B cell (primary cell): ENCODE measurements around the gene NAXD. TPM values are rescaled to one million over a fixed set of nuclear protein-coding genes. Genes with fewer than 3 reads are reported as not detected.

Source experiments
- ATAC-seq: fragments of 200-7000 bp; cut with Tn5 transposase; one replicate; pipeline ENCODE4 v1.10.0; 2021; ENCODE audit warnings: low read depth, mild to moderate bottlenecking, moderate number of reproducible peaks, moderate library complexity
- CTCF ChIA-PET: fragments of 350-600 bp; sonication (Branson Sonifier 250); formaldehyde crosslinking; loops from one replicate; lab custom pipeline; 2021; ENCODE audit warnings: antibody characterized with exemption, inconsistent platforms; lab: Charles Lee
- POLR2A ChIA-PET: fragments of 350-600 bp; sonication (Branson Sonifier 250); formaldehyde crosslinking; loops from one replicate; lab custom pipeline; 2021; ENCODE audit warnings: antibody characterized with exemption; lab: Charles Lee
- DNase-seq: peaks from one replicate; pipeline ENCODE4 v3.0.0; 2013
- H2AFZ ChIP-seq: 2 replicates; pipeline ENCODE4 v1.6.1; 2012; ENCODE audit warnings: mild to moderate bottlenecking, low read depth, low read length; ENCODE audit not compliant: insufficient read depth, poor library complexity, severe bottlenecking
- H3K27ac ChIP-seq, 2 donors: 1 replicate in 1 of 2; 2 replicates in 1 of 2; pipeline ENCODE4 v1.5.1; 2012 to 2013; ENCODE audit warnings: low read length in 2 of 2, mild to moderate bottlenecking in 2 of 2, moderate library complexity in 1 of 2
- H3K27me3 ChIP-seq, 4 experiments: fragments of 200-600 bp in 1 of 4; sonication (generic) in 1 of 4; replicated peaks in 1 of 4; 1 replicate in 2 of 4; 2 replicates in 2 of 4; pipeline versions ENCODE4 v1.6.1 to v1.7.0; 2013 to 2016; ENCODE audit warnings: low read length in 3 of 4, mild to moderate bottlenecking in 2 of 4, mixed read lengths in 1 of 4, moderate library complexity in 1 of 4; ENCODE audit not compliant: insufficient read depth in 4 of 4, control insufficient read depth in 3 of 4; ENCODE audit errors: control extremely low read depth in 1 of 4
- H3K36me3 ChIP-seq, 2 experiments: replicated peaks in 1 of 2; 1 replicate in 1 of 2; 2 replicates in 1 of 2; pipeline versions ENCODE4 v1.6.1 to v1.7.1; 2013; ENCODE audit warnings: low read length in 1 of 2; ENCODE audit not compliant: insufficient read depth in 2 of 2, control insufficient read depth in 1 of 2; ENCODE audit errors: control extremely low read depth in 1 of 2, extremely low read depth in 1 of 2
- H3K4me1 ChIP-seq, 2 donors: fragments of 200-600 bp in 1 of 2; sonication (generic) in 1 of 2; 1 replicate in 1 of 2; 2 replicates in 1 of 2; pipeline versions ENCODE4 v1.5.1 to v1.6.1; 2013 to 2017; ENCODE audit warnings: low read length in 2 of 2; ENCODE audit not compliant: control insufficient read depth in 2 of 2, insufficient read depth in 2 of 2
- H3K4me2 ChIP-seq: replicated peaks from 2 replicates; pipeline ENCODE3; 2012; ENCODE audit warnings: mild to moderate bottlenecking, low read depth, low read length; ENCODE audit not compliant: poor library complexity, severe bottlenecking
- H3K4me3 ChIP-seq, 5 experiments: fragments of 200-600 bp in 1 of 5; sonication (generic) in 1 of 5; 1 replicate in 3 of 5; 2 replicates in 2 of 5; pipeline versions ENCODE4 v1.5.1 to v1.7.0; 2011 to 2016; ENCODE audit warnings: low read length in 4 of 5, mild to moderate bottlenecking in 4 of 5, low read depth in 2 of 5, control low read depth in 1 of 5, moderate library complexity in 1 of 5; ENCODE audit not compliant: insufficient read depth in 1 of 5; ENCODE audit errors: control extremely low read depth in 1 of 5, extremely low read depth in 1 of 5
- H3K79me2 ChIP-seq: fragments of 200-600 bp; sonication (generic); one replicate; pipeline ENCODE4 v1.6.0; 2016; ENCODE audit warnings: low read length; ENCODE audit not compliant: control insufficient read depth, insufficient read depth
- H3K9ac ChIP-seq: fragments of 200-600 bp; sonication (generic); 2 replicates; pipeline ENCODE4 v1.6.1; 2017; ENCODE audit warnings: mild to moderate bottlenecking, low read length, moderate library complexity
- H3K9me3 ChIP-seq, 3 donors: one replicate each; pipeline versions ENCODE4 v1.6.1 to v1.7.1; 2013; ENCODE audit warnings: low read length in 2 of 3; ENCODE audit not compliant: control insufficient read depth in 2 of 3, insufficient read depth in 1 of 3; ENCODE audit errors: control extremely low read depth in 1 of 3
- H4K20me1 ChIP-seq: 2 replicates; pipeline ENCODE4 v1.6.0; 2012; ENCODE audit warnings: mild to moderate bottlenecking, low read length; ENCODE audit not compliant: insufficient read depth, control insufficient read depth, poor library complexity, severe bottlenecking
- H3K27ac Mint-ChIP-seq: one replicate; pipeline ENCODE4 v1.8.0; 2021; ENCODE audit warnings: mixed read lengths
- H3K27me3 Mint-ChIP-seq: one replicate; pipeline ENCODE4 v1.8.0; 2021; ENCODE audit warnings: mixed read lengths
- H3K4me1 Mint-ChIP-seq: one replicate; pipeline ENCODE4 v1.8.0; 2021; ENCODE audit warnings: mixed read lengths
- H3K4me3 Mint-ChIP-seq: one replicate; pipeline ENCODE4 v1.8.0; 2021; ENCODE audit warnings: mixed read lengths
- H3K9me3 Mint-ChIP-seq: one replicate; pipeline ENCODE4 v1.8.0; 2022; ENCODE audit warnings: mixed read lengths; ENCODE audit not compliant: insufficient read depth
- EZH2 ChIP-seq: IDR thresholded peaks from 2 replicates; pipeline ENCODE4 v1.6.1; 2012; ENCODE audit warnings: borderline replicate concordance, low read depth, mild to moderate bottlenecking, moderate library complexity, low read length; ENCODE audit not compliant: insufficient read depth, poor library complexity, severe bottlenecking
- WGBS: methylation state at CpG from one replicate; pipeline ENCODE4 v1.1.5; 2013; ENCODE audit warnings: missing lambda C conversion rate; ENCODE audit not compliant: insufficient coverage; 5-methylcytosine and 5-hydroxymethylcytosine counted together
- intact Hi-C: fragments of 100-400 bp; cut with micrococcal nuclease; formaldehyde crosslinking; loops from one replicate; pipeline ENCODE4 v1.10.0; 2022
- polyA plus RNA-seq: library from polyadenylated mRNA; depleted of rRNA; stranded (reverse); fragments of >200 nt; gene quantifications from 2 replicates; pipeline ENCODE4 v1.2.3, GENCODE V29; 2012
- total RNA-seq, 2 donors: library from RNA; stranded (reverse); fragments of 120-200 nt in 1 of 2; gene quantifications; 1 replicate in 1 of 2; 2 replicates in 1 of 2; pipeline versions ENCODE4 v1.2.3 to v1.2.4, GENCODE V29; 2013 to 2022
- TF ChIP-seq, protein P1 (sequence below): fragments of 200-600 bp; IDR thresholded peaks from one replicate; pipeline ENCODE4 v1.8.0; 2022; ENCODE audit warnings: antibody characterized with exemption, mild to moderate bottlenecking

NAXD gene
- total and polyA plus RNA-seq, 2 donors (not counting 1 experiment from before 2014, with no cell fraction given) = 28.4 to 33.3 TPM

DNA sequence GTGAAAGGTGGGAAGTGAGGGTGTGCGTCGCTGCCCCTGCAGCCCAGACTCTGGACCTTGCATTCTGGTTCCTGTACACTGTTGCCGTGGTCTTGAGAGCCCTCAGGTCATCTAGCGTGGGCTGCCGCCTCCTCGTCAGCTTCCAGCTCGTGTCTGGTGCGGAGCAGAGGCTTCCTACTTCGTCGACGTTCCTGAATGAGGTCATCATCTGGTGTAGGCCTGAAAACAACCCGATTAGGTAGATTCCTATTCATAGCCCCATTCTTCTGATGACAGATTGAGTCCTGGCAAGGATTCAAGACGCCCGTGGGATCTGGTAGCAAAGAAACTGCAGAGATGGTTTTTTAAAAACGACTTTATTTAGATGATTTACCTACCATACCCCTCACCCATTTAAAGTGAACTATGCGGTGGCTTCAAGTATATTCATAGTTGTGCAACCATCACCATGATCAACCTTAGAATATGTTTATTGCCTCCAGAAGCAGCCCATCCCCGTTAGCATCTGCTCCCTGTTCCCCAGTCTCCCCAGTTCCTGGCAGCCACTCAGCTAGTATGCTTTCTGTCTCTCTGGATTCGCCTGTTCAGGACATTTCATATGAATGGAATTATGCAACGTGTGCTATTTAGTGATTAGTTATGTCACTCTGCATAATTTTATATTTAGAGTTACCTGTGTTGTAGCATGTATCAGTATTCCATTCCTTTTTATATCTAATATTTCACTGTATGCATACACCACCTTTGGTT is 13.8 kb downstream of the NAXD start:
- ChIA-PET POLR2A (no interaction called here), CTCF (no interaction called here)
- Histone ChIP-seq H3K4me3 (no peak overlapping the region), H3K36me3 (peaks cover 4 to 56% of the 10 kb centered on the region in 2 experiments), H3K4me2 (no peak overlapping the region), H3K79me2 (peaks cover 63% of the 10 kb centered on the region), H3K27ac (no peak overlapping the region), H3K9me3 (no peaks in the 10 kb centered on the region), H3K4me1 (no peaks in the 10 kb centered on the region), H3K27me3 (no peaks in the 10 kb centered on the region), H3K9ac (no peak overlapping the region), H4K20me1 (peaks cover 48% of the 10 kb centered on the region), H2AFZ (no peak overlapping the region)
- intact Hi-C loops = no loop called here
- 95% methylated on average over 14 of the region's 19 CpGs for WGBS
- H3K27ac Mint-ChIP-seq = no peak overlapping the region
- H3K9me3 Mint-ChIP-seq = no peaks in the 10 kb centered on the region
- H3K4me3 Mint-ChIP-seq = no peak overlapping the region
- no peaks in the 10 kb centered on the region for H3K27me3 Mint-ChIP-seq
- DNase-seq = no peak
- no peak for TF ChIP-seq EZH2
- TF ChIP-seq, protein P1, sequence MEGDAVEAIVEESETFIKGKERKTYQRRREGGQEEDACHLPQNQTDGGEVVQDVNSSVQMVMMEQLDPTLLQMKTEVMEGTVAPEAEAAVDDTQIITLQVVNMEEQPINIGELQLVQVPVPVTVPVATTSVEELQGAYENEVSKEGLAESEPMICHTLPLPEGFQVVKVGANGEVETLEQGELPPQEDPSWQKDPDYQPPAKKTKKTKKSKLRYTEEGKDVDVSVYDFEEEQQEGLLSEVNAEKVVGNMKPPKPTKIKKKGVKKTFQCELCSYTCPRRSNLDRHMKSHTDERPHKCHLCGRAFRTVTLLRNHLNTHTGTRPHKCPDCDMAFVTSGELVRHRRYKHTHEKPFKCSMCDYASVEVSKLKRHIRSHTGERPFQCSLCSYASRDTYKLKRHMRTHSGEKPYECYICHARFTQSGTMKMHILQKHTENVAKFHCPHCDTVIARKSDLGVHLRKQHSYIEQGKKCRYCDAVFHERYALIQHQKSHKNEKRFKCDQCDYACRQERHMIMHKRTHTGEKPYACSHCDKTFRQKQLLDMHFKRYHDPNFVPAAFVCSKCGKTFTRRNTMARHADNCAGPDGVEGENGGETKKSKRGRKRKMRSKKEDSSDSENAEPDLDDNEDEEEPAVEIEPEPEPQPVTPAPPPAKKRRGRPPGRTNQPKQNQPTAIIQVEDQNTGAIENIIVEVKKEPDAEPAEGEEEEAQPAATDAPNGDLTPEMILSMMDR = no peak
- no peak for ATAC-seq
- peaks cover 1% of the 10 kb centered on the region for H3K4me1 Mint-ChIP-seq

DNA sequence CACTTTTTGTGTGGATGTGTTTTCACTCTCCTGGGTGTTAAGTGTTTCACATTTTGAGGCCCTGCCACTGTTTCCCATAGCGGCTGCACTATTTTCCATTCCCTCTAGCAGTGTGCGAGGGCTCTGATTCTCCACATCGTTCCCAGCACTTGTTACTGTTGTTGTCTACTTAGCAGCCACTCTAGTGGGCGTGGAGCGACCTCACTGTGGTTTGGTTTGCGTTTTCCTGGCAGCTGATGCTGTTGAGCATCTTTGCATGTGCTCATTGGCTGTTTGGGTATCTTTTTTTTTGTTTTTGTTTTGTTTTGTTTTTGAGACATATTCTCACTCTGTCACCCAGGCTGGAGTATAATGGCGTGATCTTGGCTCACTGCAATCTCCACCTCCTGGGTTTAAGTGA is 14.4 kb downstream of the NAXD start:
- Histone ChIP-seq H3K4me1 (no peaks in the 10 kb centered on the region), H3K9me3 (no peaks in the 10 kb centered on the region), H3K27ac (no peak overlapping the region), H3K79me2 (peaks cover 61% of the 10 kb centered on the region), H3K4me3 (no peak overlapping the region), H4K20me1 (peaks cover 50% of the 10 kb centered on the region), H3K27me3 (no peaks in the 10 kb centered on the region), H3K4me2 (no peak overlapping the region), H3K36me3 (peaks cover 4 to 59% of the 10 kb centered on the region in 2 experiments), H2AFZ (no peak overlapping the region), H3K9ac (no peak overlapping the region)
- H3K27me3 Mint-ChIP-seq = no peaks in the 10 kb centered on the region
- ChIA-PET CTCF (interaction anchor here (1.1 to 1.3 kb wide), 2 partner anchors 9 to 15 kb away, joined by 3 to 5 read pairs; no protein-coding TSS in a partner anchor), POLR2A (no interaction called here)
- H3K4me1 Mint-ChIP-seq = peaks cover 1% of the 10 kb centered on the region
- H3K9me3 Mint-ChIP-seq = no peaks in the 10 kb centered on the region
- intact Hi-C loops = no loop called here
- no peak for TF ChIP-seq EZH2
- TF ChIP-seq, protein P1 = no peak
- DNase-seq (no peak), ATAC-seq (no peak)
- 73% methylated on average over 5 of the region's 7 CpGs for WGBS
- H3K4me3 Mint-ChIP-seq = no peak overlapping the region
- H3K27ac Mint-ChIP-seq = no peak overlapping the region
